ENCODE data around the gene SLC22A23.

SLC22A23 gene

DNA sequence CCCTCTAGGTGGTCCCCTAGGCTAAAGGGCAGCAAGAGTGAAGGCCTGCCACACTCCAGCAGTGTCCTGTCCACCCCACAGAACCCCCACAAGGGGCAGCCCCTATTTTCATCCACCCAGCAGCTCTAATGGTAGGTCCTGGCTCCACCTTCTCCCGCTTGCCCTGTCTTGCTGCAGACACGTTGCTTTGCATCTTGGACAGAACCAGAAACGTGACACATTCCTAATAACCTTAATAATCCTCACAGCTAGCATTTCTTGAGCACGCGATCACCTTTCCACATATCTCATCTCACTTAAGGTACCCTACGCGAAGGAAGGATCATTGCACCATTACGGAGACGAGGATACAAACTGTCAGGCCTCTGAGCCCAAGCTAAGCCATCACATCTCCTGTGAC, 11.7 kb upstream of the SLC22A23 start:
- POLR2A ChIA-PET: no interaction called here
- TF ChIP-seq ZNF384 (IDR thresholded peaks at IDR 0.05): no peak
- no peak for TF ChIP-seq ELF4 (IDR thresholded peaks at IDR 0.05)
- no peak for TF ChIP-seq L3MBTL2 (conservative IDR thresholded peaks at IDR 0.05)
- no peak for TF ChIP-seq ARNT (IDR thresholded peaks at IDR 0.05)
- TF ChIP-seq FOXK2 (IDR thresholded peaks at IDR 0.05): no peak
- no peak for DNase-seq (ENCODE audit: extremely low spot score)
- CTCF ChIA-PET: no interaction called here

- CTCF ChIA-PET: interaction anchor here (0.6 kb wide), 1 partner anchor 194 kb away, joined by 3 read pairs; no protein-coding TSS in a partner anchor
- TF ChIP-seq CTBP1 (IDR thresholded peaks at IDR 0.05; ENCODE audit: borderline replicate concordance) (no peak), BHLHE40 (IDR thresholded peaks at IDR 0.05; ENCODE audit: borderline replicate concordance) (no peak), PKNOX1 (IDR thresholded peaks at IDR 0.05) (peak; percentile 49; the same call in 1 of the 2 replicates), NFRKB (IDR thresholded peaks at IDR 0.05) (no peak), SP1 (IDR thresholded peaks at IDR 0.05) (no peak), FOXM1 (IDR thresholded peaks at IDR 0.05; ENCODE audit: borderline replicate concordance) (no peak)
- DNase-seq (ENCODE audit: extremely low spot score): no peak
- POLR2A ChIA-PET: no interaction called here
Observed at GRCh38 chr6:3467996-3468395, 11.1 kb upstream of the SLC22A23 start.

DNA sequence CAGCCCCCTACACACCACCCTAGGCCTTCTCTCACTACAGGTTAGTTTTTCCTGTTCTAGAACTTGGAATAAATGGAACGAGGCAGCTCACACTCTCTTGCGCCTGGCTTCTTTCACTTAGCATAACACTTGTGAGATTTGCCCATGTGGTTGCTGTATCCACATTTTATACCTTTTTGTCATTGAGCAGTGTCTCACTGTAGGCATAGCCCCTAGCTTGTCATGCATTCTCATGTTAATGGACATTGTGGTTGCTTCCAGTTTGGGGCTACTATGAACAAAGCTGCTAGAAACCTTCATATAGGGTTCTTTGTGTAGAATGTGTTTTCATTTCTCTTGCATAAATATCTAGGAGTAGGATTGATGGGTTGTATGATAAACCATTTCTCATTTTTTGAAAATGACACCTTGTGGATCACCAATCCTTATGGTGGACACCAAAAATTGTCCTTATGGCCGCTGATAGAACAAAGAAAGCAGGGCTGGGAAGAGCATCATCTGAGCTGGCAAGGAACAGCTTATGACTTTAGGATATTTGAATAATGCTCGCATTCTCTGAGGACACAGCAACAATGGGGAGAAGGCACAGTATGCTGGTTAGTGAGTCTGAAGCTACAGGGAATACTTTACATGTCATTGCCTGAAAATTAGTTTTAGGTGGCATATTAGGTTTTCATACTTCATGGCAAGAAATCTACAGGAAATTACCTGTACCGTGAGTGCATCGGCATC, 9.8 kb upstream of the SLC22A23 start:
- DNase-seq (ENCODE audit: extremely low spot score): no peak
- TF ChIP-seq SUZ12 (IDR thresholded peaks at IDR 0.05) (no peak), TARDBP (IDR thresholded peaks at IDR 0.05) (no peak), BHLHE40 (IDR thresholded peaks at IDR 0.05; ENCODE audit: borderline replicate concordance) (no peak), PKNOX1 (IDR thresholded peaks at IDR 0.05) (no peak)
- ChIA-PET POLR2A (no interaction called here), CTCF (no interaction called here)

DNA sequence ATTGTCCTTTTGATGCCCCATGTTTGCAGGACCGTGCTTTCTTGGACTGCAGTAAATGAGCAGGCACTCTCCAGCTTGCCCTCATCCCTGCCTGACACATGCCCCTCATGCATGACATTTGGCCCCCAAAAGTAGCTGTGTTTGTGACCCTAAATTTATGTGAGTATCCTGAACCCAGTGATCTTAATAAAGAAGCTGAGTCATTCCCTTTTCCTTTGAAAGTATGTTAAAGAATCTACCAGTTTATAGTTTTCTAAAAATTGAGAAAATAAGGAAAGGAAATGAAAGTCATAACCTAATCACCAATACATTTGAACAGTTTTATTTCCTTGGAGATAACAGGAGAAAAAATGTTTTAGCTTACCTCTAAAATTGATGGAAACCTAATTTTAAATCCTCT, 3.4 kb upstream of the SLC22A23 start:
- ChIA-PET POLR2A (no interaction called here), CTCF (interaction anchor here (0.8 kb wide), 1 partner anchor 23 kb away, joined by 3 read pairs; no protein-coding TSS in a partner anchor)
- DNase-seq (ENCODE audit: extremely low spot score): no peak
- TF ChIP-seq ZNF384 (IDR thresholded peaks at IDR 0.05) (no peak), BHLHE40 (IDR thresholded peaks at IDR 0.05; ENCODE audit: borderline replicate concordance) (no peak), SP1 (IDR thresholded peaks at IDR 0.05) (no peak), CTBP1 (IDR thresholded peaks at IDR 0.05; ENCODE audit: borderline replicate concordance) (no peak), ARNT (IDR thresholded peaks at IDR 0.05) (no peak), TARDBP (IDR thresholded peaks at IDR 0.05) (no peak), LEF1 (IDR thresholded peaks at IDR 0.05; ENCODE audit: borderline replicate concordance) (no peak), PKNOX1 (IDR thresholded peaks at IDR 0.05) (no peak), FOXA1 (IDR thresholded peaks at IDR 0.05) (no peak), NFRKB (IDR thresholded peaks at IDR 0.05) (no peak), HDGF (IDR thresholded peaks at IDR 0.05; ENCODE audit: borderline replicate concordance) (no peak), FOXM1 (IDR thresholded peaks at IDR 0.05; ENCODE audit: borderline replicate concordance) (no peak), FOXK2 (IDR thresholded peaks at IDR 0.05) (no peak), L3MBTL2 (conservative IDR thresholded peaks at IDR 0.05) (no peak), ELF4 (IDR thresholded peaks at IDR 0.05) (no peak), SUZ12 (IDR thresholded peaks at IDR 0.05) (no peak)

DNA sequence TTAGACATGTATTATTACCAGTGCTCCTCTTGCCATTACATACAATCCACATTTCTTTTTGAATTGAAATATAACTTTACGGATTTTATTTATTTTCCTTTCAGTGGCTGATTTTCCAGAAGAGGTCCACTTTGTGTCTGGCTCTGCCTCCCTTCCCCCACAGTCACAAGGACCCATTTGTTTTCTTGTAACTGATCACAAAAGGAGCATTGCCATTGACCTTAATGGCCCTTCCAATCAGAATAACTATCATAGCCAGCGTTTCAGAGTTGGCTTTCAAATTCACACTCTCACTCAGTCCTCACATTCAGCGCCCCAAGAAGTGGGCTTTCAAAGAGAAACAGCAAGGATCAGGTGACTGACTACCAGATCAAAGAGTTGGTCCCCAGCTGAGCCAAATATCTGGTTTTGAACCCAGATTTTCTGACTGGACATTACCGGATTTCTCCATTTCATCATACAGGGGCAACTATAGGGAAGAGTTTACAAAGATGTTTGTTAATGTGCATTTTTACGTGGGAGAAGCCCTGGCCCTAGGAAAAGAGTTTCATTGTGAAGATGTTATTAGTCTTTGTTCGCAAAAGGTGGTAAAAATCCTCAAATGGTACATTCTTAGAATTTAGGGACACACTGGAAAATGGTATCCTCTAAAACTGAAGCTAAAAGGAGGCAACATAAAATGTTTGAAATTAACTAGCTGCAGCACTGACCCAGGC, 2.0 kb upstream of the SLC22A23 start:
- ChIA-PET POLR2A (no interaction called here), CTCF (interaction anchor here (0.5 to 1.0 kb wide), 2 partner anchors 48 to 1649 kb away, joined by 3 read pairs; no protein-coding TSS in a partner anchor)
- no peak for TF ChIP-seq CTBP1 (IDR thresholded peaks at IDR 0.05; ENCODE audit: borderline replicate concordance)
- DNase-seq (ENCODE audit: extremely low spot score): no peak

DNA sequence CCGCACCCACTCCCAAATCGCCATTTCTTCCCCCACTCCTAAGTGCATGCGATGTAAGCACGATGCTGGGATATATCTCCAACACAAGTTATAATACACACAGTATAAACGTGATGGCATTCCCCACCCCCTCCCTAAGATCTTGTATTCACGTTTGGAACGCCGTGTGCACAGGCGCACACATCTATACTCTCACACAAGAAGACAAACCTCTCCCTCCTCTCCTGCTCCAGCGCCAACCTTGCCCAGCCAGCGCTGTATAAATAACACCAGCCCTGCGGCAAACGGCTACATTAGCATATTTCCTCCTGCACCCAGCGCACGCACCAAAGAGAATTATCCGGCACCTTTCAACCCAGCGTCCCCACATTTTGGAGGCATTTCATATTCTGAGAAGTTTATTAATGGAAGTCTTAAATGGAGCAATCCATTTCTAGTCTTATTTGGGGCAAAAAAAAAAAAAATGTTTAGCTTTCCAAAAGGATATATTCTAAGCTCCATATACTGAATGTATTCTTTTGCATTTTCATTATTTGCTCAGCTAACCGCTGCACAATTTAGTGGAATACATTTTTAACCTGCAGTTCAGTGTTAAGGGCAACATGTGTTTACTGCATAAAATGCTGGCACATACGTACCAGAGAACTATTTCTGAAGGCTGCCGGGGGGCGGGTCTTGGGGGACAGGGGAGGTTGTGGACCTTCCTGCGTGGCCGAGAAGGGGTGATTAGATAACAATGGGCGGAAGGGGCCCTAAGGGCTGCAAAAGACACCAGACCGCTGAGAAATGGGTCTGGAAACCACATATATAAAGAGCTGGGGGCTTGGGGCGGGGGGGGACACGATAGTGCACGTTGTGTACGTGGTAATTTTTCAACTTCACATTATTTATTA, 1.1 kb upstream of the SLC22A23 start:
- DNase-seq (ENCODE audit: extremely low spot score): peak; percentile 48
- CTCF ChIA-PET: interaction anchor here (0.5 to 0.6 kb wide), 2 partner anchors 87 to 1650 kb away, joined by 3 to 4 read pairs; no protein-coding TSS in a partner anchor
- TF ChIP-seq L3MBTL2 (conservative IDR thresholded peaks at IDR 0.05): no peak; the same call in 1 of the 2 replicates
- no peak for TF ChIP-seq LEF1 (IDR thresholded peaks at IDR 0.05; ENCODE audit: borderline replicate concordance)
- no peak for TF ChIP-seq ELF4 (IDR thresholded peaks at IDR 0.05)
- no peak for TF ChIP-seq SUZ12 (IDR thresholded peaks at IDR 0.05)
- no peak for TF ChIP-seq NFRKB (IDR thresholded peaks at IDR 0.05)
- POLR2A ChIA-PET: no interaction called here

Measured in HEK293T (cell line).